SU-DHL-6 (cell line): ENCODE results near the gene RBM15.

Experiments used
- CTCF ChIP-seq: fragments of 200-600 bp; sonication (generic); IDR thresholded peaks from one replicate; pipeline ENCODE4 v1.5.1; 2017; ENCODE audit warnings: antibody characterized with exemption, mild to moderate bottlenecking, low read length, moderate library complexity; ENCODE audit not compliant: insufficient read depth, poor library complexity, severe bottlenecking
- EZH2phosphoT487 ChIP-seq: fragments of 200-600 bp; sonication (generic), shearing (Covaris generic); conservative IDR thresholded peaks from 2 replicates; pipeline ENCODE4 v1.6.1; 2018; ENCODE audit warnings: mild to moderate bottlenecking, antibody characterized with exemption, low read length, moderate library complexity, mixed read lengths

DNA sequence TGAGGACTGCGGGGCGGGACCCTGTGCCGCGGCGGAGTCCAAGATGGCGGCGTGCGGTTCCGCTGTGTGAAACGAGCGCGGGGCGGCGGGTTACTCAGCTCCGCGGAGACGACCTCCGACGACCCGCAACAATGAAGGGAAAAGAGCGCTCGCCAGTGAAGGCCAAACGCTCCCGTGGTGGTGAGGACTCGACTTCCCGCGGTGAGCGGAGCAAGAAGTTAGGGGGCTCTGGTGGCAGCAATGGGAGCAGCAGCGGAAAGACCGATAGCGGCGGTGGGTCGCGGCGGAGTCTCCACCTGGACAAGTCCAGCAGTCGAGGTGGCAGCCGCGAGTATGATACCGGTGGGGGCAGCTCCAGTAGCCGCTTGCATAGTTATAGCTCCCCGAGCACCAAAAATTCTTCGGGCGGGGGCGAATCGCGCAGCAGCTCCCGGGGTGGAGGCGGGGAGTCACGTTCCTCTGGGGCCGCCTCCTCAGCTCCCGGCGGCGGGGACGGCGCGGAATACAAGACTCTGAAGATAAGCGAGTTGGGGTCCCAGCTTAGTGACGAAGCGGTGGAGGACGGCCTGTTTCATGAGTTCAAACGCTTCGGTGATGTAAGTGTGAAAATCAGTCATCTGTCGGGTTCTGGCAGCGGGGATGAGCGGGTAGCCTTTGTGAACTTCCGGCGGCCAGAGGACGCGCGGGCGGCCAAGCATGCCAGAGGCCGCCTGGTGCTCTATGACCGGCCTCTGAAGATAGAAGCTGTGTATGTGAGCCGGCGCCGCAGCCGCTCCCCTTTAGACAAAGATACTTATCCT lies 430 bp downstream of the RBM15 start:
- TF ChIP-seq CTCF: no peak
- no peak for TF ChIP-seq EZH2phosphoT487
